SHP77 treated with DMSO at 0.1 percent for 48 hours (cell line): ENCODE data around the gene SERPINI1.

Experiments used
- DNase-seq: peaks from one replicate; lab custom pipeline; 2025; lab: John Stamatoyannopoulos, UW

SERPINI1 gene, protein sequence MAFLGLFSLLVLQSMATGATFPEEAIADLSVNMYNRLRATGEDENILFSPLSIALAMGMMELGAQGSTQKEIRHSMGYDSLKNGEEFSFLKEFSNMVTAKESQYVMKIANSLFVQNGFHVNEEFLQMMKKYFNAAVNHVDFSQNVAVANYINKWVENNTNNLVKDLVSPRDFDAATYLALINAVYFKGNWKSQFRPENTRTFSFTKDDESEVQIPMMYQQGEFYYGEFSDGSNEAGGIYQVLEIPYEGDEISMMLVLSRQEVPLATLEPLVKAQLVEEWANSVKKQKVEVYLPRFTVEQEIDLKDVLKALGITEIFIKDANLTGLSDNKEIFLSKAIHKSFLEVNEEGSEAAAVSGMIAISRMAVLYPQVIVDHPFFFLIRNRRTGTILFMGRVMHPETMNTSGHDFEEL

DNA sequence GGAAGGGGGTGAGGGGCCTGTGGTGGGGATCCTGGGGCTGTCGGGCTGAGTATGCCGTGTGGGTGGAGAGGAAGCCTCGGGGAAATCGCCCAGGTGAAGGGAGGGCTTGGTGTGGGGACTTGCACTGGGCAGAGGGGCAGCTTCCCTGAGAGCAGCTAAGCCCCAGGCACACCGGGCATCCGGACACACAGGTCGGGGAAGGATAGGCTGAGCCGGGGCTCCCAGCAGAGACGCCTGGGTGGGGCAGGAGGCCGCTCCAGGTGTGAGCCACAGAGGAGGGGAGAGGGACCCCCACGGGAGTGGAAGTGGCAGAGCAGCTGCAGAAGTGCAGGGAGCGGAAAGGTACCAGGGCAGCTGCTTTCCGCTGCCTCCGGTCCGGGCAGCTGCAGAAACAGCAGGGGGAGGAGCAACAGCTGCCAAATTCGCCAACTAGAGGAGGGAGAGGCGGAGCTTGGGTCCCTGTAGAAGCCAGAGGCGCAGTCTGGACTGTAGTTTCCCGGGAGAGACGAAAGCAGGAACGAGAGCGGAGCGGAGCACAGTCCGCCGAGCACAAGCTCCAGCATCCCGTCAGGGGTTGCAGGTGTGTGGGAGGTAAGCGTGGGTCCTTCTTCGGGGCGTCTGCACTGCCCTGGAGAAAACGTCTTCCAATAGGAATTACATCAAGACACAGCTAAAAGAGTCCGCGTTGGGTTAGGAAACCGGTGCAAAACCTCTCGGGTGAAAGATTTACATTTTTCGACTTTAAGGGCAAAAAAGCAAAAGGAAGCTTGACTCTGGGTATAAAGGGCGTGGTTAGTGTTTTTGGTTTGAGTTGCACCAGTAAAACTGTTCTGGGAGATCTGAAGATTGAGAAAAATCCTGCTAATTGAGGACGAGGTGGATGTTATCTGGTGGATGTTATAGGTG is at the start of gene SERPINI1:
Gene SERPINI1, plus strand, starts transcription at position 489 of the 906 bp plus-strand sequence. CDS start 53,408 bp downstream, outside the sequence.
- peak; percentile 96 for DNase-seq

DNA sequence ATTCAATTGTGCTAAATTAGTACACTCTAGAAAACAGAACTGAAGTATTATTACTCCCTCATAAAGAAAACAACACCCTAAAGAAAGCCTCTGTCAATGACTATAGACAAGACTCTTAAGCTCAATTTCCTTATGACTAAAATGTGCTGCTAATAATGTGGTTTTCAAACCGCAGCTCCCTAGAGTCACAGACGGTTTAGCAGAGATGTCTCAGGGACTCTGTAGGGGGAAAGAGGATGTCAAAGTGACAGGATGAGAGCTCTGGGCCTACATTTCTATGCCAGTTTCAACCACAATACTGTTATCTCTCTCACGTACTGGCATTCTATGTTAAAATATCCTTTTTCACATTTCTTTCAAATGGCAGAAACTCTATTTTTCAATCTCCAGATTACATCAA is 44.2 kb upstream of the SERPINI1 start:
- no peak for DNase-seq

DNA sequence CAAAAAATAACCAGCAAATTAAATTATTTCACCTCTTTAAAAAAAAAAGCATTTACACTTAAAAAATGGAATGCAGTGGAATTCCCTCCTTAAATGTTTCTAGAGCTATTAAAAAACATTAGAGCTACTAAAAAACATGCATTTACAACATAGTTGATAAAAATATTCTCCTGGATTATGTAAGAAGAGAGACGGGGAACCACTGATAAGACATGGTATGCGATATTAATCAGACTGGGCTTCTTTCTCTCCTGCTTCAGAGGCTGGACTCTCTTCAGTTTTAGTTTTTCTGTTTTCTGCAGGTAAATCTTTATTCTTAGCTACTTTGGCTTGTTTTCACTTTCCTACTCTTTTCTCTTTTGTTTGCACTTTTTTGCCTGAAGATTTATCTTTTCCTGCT is 41.4 kb upstream of the SERPINI1 start:
- no peak for DNase-seq

DNA sequence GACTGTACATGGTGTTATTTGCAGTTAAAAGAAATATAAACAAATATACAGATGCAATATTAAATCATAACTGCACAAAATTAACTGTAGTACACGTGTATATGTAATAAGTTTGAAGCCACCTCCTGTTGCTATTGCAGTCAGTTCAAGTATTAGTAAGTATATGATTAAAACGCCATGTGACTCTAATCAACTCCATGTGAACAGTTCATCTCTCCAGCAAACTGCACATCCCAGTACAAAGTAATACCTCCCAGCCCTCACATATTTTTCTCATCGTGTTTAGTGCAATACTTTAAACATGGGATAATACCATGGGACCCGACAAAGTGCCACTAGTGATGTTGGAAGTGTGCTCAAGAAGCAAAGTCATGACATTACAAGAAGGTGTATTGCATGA is 35.5 kb upstream of the SERPINI1 start:
- DNase-seq, result no peak

DNA sequence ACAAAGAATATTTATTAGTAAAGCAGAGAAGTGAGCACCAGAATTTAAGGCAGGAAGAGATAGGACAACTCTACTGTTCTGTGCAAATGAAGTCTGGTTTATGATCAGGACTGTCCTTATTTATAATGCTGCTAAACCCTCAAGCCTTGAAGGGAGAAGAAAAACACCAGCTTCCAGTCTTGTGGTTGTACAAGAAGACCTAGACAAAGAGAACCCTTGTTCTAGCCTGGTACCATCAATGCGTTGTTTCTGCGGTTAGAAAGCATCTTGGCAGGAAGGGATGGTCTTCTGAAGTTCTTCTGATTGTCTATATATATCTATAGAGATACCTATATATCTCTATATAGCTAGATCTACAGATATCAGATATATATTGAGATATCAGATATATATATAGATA is 34.6 kb upstream of the SERPINI1 start:
- DNase-seq, result no peak

DNA sequence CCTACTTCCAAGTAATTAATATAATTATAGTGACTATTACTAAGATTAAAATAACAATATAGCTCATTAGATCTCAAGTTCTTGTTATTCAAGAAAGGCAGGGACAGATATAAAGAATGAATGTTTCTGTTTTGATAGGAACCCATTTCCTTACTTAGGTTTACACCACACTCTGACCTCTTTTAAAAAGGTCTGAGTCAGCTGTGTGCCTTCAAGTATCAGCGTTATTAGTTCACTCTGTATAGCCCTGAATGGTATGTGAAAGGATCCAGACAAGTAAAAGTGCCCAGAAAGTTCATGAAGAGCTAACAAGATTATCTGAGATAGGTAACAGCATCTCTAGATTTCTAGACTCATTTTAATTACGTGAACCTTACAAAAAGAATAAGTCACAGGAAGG is 29.7 kb upstream of the SERPINI1 start:
- DNase-seq, result no peak

DNA sequence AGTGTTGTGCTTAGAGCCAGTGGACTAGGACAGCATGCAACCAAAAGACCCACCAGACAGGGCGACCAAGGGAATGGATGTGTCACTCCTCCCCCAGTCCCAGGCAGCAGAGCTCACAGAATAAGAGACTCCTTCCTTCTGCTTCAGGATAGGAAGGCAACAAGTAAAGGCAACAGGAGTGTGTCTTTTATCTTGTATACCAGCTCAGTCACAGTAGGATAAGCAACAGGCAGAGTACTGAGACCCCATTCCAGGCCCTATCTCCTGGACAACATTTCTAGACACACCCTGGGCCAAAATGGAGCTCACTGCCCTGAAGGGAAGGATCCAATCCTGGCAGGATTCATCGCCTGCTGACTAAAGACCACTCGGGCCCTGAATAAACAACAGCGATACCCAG is 25.8 kb upstream of the SERPINI1 start:
- DNase-seq, result no peak

DNA sequence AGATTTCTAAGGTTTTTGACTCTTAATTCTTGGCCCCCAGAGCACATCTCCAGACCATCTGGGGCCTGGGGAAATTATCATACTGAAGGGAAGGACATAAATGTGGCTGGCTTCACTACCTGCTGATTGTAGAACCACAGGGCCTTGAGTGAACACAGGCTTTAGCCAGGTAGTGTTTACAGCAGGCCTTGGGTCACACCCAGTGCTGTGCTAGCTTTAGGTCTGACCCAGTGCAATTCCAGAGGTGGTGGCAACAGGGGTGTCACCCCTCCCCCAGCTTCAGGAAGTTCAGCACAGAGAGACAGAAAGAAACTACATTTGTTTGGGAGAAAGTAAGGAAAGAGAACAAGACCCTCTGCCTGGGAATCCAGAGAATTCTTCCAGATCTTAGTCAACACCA is 25.0 kb upstream of the SERPINI1 start:
- DNase-seq, result no peak

DNA sequence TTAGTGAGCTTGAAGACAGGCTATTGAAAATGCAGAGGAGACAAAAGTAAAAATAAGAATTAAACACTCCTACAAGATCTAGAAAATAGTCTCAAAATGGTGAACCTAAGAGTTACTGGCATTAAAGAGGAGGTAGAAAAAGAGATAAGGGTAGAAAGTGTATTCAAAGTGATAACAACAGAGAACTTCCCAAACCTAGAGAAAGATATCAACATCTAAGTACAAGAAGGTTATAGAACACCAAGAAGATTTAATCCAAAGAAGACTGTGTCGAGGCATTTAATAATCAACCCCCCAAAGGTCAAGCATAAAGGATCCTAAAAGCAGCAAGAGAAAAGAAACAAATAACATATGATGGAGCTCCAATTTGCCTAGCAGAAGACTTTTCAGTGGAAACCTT is 24.1 kb upstream of the SERPINI1 start:
- no peak for DNase-seq

DNA sequence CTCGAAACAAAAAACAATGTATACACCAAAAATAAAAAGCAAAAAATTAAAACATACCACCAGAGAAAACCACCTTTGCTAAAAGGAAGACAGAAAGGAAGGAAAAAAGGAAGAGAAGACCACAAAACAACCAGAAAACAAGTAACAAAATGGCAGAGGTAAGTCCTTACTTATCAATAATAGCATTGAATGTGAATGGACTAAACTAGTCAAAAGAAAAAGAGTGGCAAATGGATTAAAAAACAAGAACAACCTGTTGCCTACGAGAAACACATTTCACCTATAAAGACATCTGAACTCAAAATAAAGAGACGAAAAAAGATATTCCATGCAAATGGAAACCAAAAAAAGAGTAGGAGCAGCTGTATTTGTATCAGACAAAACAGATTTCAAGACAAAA is 23.1 kb upstream of the SERPINI1 start:
- DNase-seq, result no peak

DNA sequence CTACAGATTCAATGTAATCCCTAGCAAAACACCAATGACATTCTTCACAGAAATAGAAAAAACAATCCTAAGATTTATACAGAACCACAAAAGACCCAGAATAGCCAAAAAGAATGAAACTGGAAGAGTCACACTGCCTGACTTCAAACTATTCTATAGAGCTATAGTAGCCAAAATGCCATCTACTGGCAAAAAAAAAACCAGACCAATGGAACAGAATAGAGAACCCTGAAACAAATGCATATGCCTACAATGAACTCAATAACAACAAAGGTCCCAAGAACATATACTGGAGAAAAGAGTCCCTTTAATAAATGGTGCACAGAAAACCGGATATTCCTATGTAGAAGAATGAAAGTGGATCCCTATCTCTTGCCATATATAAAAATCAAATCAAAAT is 20.6 kb upstream of the SERPINI1 start:
- no peak for DNase-seq

DNA sequence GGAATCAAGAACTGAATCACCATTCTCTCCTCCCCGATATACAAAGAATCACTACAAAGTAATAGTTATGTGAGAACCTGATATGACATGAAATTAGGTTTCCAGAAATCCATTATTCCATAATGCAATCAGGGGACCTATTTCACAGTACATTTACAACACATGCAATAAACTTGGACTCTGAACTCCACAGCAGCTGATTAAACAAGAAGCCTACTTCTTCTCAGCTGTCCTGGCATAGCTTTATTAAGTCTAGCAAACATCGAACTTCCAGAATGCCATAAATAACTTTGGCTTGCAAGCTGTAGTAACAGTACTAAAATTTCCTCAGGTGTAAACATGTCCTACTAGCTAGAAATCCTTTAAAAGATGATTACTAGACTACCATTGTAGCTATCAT is 18.6 kb upstream of the SERPINI1 start:
- peak; percentile 88 for DNase-seq

DNA sequence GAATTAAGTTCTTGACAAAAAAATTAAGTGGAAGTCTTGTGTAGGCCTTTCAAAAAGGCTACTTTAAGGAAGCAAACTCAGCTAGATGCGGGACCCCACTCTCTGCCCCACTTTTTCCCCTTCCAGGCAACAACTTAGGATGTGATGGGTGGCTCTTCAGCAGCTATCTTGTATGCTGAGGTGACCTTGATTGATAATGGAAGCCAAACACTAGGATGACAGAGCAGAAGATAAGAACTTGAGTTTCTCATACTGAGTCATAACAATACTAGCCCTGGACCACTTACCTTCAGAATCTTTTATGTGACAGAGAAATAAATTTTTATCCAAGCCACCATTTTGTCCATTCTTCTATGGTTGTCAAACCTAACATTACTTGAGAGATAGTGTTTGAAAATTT is 16.9 kb upstream of the SERPINI1 start:
- no peak for DNase-seq

DNA sequence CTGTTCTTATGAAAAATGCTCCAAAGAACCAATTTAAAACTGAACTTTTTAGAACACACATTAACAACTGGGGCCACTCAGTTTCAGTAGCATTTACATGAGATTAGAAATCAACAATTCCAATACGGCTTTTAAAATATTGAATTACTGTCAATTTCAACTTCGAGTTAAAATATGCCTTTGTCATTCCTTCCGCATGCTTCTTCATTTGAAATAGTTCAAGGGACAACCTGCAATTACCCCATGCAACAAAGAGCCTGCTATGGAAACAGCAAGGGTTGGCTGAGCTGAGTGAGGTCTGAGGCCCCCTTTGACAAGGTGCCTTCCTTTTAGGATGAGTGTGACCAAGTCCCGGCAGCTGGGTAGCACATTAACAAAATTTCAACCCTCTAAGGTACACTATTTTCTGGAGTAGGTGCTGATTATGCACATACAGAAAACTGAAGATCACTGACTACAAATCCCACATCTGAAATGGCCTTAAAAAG is 12.5 kb upstream of the SERPINI1 start:
- DNase-seq, result no peak

DNA sequence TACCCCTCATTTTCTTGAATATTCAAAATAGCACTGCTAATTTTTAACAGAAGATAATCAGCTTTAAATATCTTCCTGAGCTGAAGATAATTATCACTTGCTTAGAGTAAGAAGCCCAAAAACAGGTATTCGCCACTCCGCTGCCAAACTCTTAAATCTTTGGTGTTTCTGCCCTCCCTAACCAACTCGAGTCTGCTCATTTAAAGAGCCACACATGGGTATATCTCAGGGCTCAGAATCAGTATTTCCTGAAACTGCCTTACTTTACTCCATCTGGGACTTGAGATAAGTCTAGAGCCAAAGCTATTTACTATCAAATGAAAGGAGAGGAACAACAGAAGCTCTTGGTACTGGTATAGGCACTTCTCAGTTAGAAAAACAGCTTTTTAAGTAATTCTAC is 11.6 kb upstream of the SERPINI1 start:
- DNase-seq, result no peak

DNA sequence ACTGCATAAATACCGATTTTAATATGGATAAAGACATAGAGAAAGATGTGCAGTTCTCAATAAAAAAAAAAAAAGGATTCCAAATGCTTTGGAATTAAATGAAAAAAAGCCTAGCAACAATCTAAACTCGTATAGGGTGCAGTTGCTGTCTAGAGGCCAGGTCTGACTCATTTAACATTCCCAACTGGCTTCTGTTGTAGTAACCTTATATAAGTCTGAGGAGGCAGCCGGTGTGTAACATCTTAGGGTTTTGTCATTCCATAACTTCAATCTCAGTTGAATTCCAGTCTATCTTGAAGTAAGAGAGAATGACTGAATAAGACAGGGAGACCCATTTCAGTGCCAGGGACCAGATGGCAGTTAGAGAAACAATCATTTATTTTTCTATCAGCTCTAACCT is 7.3 kb upstream of the SERPINI1 start:
- no peak for DNase-seq

DNA sequence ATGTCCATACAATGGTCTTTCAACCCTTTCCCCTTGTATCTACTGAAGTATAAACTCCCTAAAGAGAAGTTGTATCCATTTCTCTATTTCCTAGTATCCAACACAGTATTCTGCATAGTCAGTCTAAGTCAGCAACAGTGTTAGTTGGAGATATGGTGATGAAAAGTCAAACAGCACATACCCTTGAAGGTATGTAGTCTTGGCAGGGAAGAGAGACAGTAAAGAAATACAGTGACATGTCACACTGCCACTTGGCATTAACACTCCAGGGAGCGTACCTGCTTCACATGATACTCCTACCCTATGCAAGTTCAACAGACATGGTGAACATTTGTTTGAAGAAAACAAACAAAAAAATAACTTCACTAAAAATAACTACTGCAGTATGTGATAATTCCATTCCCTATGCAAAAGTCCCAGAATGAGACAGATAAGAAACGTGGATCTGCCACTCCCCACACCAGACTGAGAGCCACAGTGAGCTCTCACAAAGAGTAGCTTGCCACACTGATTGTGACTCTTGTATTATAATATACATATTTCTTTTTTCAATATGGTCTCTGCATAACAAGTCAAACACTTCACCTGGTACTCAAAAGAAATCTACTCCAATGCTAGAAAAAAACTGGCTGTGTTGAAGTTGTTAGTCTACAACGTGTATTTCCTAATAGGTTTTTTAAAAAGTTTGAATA is 6.7 kb upstream of the SERPINI1 start:
- DNase-seq, result no peak

DNA sequence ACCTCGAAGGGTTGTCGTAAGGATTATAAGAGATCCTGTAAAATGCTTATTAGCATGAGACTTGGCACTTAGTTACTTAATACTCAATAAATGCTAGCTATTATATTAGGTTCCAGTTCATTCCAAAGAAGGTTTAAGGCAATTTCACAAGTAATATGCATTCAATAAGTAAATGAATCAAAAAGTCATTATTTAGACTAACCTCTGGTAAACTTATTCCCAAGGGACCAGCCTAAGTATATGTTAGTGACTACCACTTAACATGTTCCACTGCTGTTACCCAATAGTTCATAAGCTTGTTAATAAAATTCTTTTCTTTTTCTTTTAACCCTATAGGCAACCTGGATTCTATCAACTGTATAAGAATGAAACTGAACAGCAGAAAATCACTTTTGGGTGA is 5.9 kb upstream of the SERPINI1 start:
- DNase-seq, result no peak

DNA sequence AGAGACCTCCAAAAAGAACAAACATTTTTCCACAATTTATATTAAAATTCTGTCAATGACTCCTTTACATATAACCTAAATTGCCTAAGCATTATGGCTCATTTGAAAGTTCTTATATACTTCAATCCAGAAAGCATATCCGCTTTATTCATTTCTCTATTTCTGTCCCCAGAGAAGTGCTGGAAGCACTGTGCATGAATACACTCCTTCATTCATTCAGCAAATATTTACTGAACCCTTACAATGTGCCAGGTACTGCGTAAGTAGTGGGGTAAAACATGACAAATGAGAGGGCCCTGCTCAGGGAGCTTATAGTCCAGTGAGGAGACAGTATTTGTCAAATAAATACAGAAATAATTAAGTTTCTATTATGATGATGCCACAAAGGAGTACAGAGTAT is 4.1 kb upstream of the SERPINI1 start:
- DNase-seq, result peak; percentile 84

DNA sequence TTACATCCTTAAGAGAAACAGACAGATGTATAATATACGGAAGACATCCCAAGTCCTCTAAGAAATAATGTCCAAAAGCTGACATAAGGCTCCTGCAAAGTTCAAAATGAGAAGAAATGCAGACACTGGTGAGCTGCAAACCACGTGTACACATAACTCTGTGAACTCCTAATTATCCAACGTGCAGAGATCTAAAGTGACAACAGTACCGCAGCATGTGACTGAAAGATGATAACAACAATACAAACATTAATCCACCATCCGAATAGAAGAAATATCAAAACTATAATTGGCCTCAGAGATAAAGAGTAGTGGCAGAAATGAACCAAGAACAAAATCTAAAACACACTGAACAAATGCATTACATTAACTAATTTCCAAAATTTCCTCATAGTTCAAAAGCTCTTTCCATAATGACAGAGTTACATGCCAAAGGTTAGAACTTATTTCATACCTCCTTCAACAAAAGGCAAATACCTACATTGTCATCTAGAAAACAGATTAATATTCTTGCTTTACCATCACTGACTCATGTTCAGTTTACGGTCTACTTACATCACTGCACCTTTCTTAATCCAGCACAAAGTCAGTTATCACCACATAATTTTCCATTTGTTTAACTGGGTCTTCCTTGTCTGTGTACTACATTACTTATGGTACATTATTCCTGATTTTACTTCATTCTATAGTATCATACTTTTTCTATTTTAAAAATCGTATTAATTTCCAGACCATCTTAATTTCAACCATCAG is 3.0 kb upstream of the SERPINI1 start:
- no peak for DNase-seq

DNA sequence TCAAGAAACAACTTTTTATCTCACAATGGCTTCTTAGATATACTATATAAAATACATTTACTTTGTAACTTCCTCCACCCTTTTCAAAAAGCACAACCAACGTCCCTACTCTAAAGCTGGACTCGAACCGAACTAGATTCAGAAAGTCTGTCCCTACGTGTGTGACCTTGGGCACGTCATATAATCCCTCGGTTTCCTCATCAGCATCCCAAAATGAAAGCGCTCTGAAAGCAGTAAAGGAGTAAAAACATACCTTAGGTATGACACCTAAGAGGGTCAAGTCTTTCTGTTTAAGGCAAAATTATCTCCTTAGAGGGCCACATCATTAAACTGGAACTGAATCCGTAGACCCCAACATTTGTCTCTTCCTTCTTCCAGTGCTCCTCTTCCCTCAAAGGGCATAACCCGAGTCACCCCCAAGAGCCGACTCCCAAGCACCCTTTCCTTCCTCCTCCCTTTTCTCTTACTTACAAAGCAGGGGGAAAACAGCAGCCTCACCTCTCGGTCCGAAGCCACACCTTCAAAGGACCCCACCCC is 1.5 kb upstream of the SERPINI1 start:
- DNase-seq, result no peak
